Testis (tissue), 3 donors: ENCODE data around the gene TEX30. TPM values are rescaled to one million over a fixed set of nuclear protein-coding genes. Genes with fewer than 3 reads are reported as not detected.

Source experiments
- DNase-seq: peaks from one replicate; pipeline ENCODE4 v3.0.0-alpha.2; 2019
- H3K27ac ChIP-seq, 2 donors: fragments of 200-600 bp; sonication (generic); one replicate each; pipeline ENCODE4 v1.5.1; 2019
- H3K27me3 ChIP-seq: fragments of 200-600 bp; sonication (generic); one replicate; pipeline ENCODE4 v1.5.1; 2019
- H3K36me3 ChIP-seq: fragments of 200-600 bp; sonication (generic); one replicate; pipeline ENCODE4 v1.5.1; 2017; ENCODE audit warnings: low read depth; ENCODE audit errors: missing control alignments
- H3K4me1 ChIP-seq: fragments of 200-600 bp; sonication (generic); one replicate; pipeline ENCODE4 v1.5.1; 2019
- H3K4me3 ChIP-seq, 2 donors: fragments of 200-600 bp; sonication (generic); one replicate each; pipeline ENCODE4 v1.5.1; 2017 to 2019
- H3K9me3 ChIP-seq: fragments of 200-600 bp; sonication (generic); one replicate; pipeline ENCODE4 v1.5.1; 2017
- POLR2A ChIP-seq: fragments of 450-650 bp; IDR thresholded peaks from one replicate; pipeline ENCODE4 v1.6.1; 2017; ENCODE audit warnings: antibody characterized with exemption, mild to moderate bottlenecking, moderate library complexity
- WGBS, 2 donors: methylation state at CpG; one replicate each; pipeline ENCODE4 v1.1.5; 2018; 5-methylcytosine and 5-hydroxymethylcytosine counted together
- intact Hi-C: fragments of 100-400 bp; cut with DNase I; formaldehyde crosslinking; loops from one replicate; pipeline ENCODE4 v1.15.1; 2023; ENCODE audit warnings: low total_unique reads
- polyA plus RNA-seq: library from polyadenylated mRNA; stranded (reverse); fragments of 350-450 nt; fragmentation: Illumina TruSeq; extraction: RNeasy Lipid Tissue Mini Kit (QIAGEN cat#74804); gene quantifications from one replicate; pipeline ENCODE4 v1.2.3, GENCODE V29; 2014; ENCODE audit warnings: low read depth, low replicate concordance; ENCODE audit not compliant: insufficient read depth
- total RNA-seq, 2 donors: library from RNA; depleted of rRNA; stranded (reverse); fragments of >200 nt; gene quantifications; one replicate each; pipeline ENCODE4 v1.2.3, GENCODE V29; 2016
- TF ChIP-seq, protein P1 (sequence below), 3 experiments: fragments of 450-650 bp in 2 of 3; fragments of 200-600 bp in 1 of 3; sonication (generic) in 1 of 3; IDR thresholded peaks; one replicate each; pipeline ENCODE4 v1.5.1; 2016 to 2019; ENCODE audit warnings: antibody characterized with exemption in 3 of 3, mild to moderate bottlenecking in 2 of 3, moderate library complexity in 1 of 3

The TEX30 gene
- total and polyA plus RNA-seq, 3 donors from 2014 or later, result 80.1 to 241 (median 123) TPM

DNA sequence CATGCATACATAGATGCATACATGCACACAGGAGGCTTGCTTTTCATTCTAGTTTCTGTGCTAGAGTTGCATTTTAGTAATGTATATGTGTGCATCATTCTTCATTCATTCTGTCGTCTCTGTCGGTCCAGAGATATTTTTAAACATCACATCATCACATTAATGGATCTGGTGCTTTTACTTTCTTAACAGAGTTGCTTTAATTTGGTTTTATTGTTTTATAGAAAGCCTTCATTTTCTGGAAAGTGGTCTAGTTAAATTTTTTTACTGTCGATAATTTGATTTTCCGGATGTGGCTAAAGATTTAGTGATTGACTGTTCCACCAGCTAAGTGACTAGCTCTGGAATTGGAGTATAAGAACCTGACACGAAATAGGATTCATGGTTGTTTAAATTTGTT lies 42.2 kb upstream of the TEX30 start:
- no peak overlapping the region for H3K4me3 ChIP-seq
- intact Hi-C loops, result no loop called here
- no peaks in the 10 kb centered on the region for H3K27me3 ChIP-seq
- no peaks in the 10 kb centered on the region for H3K4me1 ChIP-seq
- H3K27ac ChIP-seq, result no peak overlapping the region
- TF ChIP-seq POLR2A, result no peak
- WGBS, 2 donors, result 89 to 93% methylated on average over 5 of the region's 5 CpGs
- DNase-seq, result no peak
- H3K36me3 ChIP-seq, result no peaks in the 10 kb centered on the region
- no peaks in the 10 kb centered on the region for H3K9me3 ChIP-seq

DNA sequence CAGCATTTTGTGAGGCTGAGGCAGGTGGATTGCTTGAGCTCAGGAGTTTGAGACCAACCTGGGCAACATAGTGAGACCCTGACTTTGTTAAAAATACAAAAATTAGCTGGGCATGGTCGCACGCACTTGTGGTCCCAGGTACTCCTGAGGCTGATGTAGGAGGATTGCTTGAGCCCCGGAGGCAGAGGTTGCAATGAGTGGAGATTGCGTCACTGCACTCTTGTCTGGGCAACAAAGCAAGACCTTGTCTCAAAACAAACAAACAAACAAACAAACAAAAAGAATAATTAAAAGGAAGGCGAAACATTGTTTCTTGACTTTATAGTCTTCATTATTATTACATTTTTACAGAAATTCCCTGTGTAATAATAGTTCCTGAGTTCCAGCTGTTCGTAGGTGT lies 41.2 kb upstream of the TEX30 start:
- DNase-seq, result no peak
- Histone ChIP-seq H3K27me3 (no peaks in the 10 kb centered on the region), H3K4me3 (no peak overlapping the region), H3K36me3 (no peaks in the 10 kb centered on the region), H3K9me3 (no peaks in the 10 kb centered on the region), H3K27ac (no peak overlapping the region), H3K4me1 (no peaks in the 10 kb centered on the region)
- TF ChIP-seq POLR2A, result no peak
- TF ChIP-seq, protein P1, sequence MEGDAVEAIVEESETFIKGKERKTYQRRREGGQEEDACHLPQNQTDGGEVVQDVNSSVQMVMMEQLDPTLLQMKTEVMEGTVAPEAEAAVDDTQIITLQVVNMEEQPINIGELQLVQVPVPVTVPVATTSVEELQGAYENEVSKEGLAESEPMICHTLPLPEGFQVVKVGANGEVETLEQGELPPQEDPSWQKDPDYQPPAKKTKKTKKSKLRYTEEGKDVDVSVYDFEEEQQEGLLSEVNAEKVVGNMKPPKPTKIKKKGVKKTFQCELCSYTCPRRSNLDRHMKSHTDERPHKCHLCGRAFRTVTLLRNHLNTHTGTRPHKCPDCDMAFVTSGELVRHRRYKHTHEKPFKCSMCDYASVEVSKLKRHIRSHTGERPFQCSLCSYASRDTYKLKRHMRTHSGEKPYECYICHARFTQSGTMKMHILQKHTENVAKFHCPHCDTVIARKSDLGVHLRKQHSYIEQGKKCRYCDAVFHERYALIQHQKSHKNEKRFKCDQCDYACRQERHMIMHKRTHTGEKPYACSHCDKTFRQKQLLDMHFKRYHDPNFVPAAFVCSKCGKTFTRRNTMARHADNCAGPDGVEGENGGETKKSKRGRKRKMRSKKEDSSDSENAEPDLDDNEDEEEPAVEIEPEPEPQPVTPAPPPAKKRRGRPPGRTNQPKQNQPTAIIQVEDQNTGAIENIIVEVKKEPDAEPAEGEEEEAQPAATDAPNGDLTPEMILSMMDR (IDR thresholded peaks at IDR 0.05), result no peak
- intact Hi-C loops, result no loop called here
- WGBS, 2 donors, result 78 to 89% methylated on average over 6 of the region's 6 CpGs

DNA sequence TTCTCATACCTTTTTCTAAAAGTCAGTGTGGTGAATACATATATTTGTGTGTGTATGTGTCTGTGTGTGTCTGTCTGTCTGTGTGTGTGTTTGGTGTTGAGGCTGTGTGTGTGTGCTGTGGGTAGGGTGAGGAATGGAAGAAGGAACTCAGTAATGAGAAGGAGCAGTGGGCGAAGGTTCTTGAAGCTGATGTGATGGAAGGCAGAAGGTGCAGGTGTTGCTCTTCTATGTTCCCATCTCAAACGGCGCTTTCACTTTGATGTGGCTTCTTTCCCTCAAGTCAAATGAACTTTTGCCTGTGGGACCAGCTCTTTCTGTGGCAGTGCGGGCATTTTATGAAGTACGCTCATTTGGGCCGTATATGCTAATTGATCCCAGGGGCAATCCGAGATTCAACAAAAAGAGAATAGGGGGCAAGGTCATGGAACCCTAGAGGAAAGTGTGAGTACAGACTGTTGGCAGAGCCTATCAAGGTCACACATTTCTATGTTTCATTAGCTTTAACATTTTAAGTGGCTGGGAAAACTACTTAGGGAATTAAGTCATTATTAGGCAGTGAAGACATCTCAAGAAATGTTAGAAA lies 40.5 kb upstream of the TEX30 start:
- no peak for DNase-seq
- Histone ChIP-seq H3K4me1 (no peaks in the 10 kb centered on the region), H3K9me3 (no peaks in the 10 kb centered on the region), H3K36me3 (no peaks in the 10 kb centered on the region), H3K27me3 (no peaks in the 10 kb centered on the region), H3K4me3 (no peak overlapping the region), H3K27ac (no peak overlapping the region)
- intact Hi-C loops, result no loop called here
- 59 to 70% methylated on average over 7 of the region's 7 CpGs for WGBS, 2 donors
- TF ChIP-seq, protein P1 (IDR thresholded peaks at IDR 0.05), result no peak

DNA sequence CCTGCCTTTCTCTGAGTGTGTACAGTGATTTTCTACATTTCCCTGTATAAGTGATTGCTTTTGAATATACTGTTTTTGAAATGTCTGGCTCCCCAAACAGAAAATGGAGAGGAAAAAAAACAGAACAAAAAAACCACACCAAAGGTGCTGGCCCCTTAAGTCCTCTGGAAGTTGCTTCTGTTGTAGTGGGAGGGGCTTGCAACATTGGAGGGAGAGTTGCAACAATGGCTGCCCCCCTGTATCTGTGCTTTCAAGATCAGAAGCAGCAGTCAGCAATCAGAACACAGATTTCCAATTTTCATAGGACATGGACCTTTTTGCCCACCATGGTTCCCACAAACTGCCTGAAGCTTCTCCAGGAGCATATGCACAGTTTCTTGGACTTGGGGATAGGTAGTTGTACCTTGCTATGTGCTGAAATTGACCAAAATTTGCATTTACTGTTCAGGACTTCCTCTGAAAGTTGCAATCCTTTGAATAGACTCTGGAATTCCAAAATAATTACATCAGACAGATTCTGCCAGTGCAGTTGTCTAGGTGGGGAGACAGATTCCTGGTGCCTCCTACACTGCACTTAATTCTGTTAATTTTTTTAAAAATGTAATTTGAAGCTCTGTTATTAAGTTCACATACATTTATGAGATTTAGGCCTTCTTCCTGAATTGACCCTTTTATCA lies 39.2 kb upstream of the TEX30 start:
- H3K4me1 ChIP-seq, result no peaks in the 10 kb centered on the region
- no peak overlapping the region for H3K27ac ChIP-seq
- no peaks in the 10 kb centered on the region for H3K27me3 ChIP-seq
- DNase-seq, result no peak
- H3K36me3 ChIP-seq, result no peaks in the 10 kb centered on the region
- no peak for TF ChIP-seq POLR2A
- TF ChIP-seq, protein P1 (IDR thresholded peaks at IDR 0.05), result no peak
- intact Hi-C loops, result no loop called here
- H3K4me3 ChIP-seq, result no peak overlapping the region
- H3K9me3 ChIP-seq, result no peaks in the 10 kb centered on the region

DNA sequence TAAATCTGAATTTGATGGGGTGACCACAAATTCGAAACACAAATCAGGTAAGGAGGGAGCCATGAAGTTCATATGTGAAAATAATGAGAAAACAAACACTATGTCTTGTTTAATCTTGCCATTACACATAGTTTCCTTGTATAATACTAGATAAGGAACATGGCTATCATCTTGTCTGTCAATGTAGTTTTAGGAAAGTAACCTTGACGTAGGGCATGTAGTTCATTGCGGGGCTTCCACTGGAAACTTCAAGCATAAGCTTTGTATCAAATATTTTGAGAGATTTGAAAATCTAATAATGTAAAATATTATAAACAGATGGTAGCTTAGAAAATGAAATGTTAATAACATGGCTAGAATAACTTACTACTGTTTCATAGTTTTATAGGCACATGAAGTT lies 34.1 kb upstream of the TEX30 start:
- Histone ChIP-seq H3K4me1 (no peaks in the 10 kb centered on the region), H3K27ac (no peak overlapping the region), H3K4me3 (no peak overlapping the region), H3K9me3 (no peaks in the 10 kb centered on the region), H3K36me3 (no peaks in the 10 kb centered on the region), H3K27me3 (no peaks in the 10 kb centered on the region)
- intact Hi-C loops, result no loop called here
- TF ChIP-seq POLR2A, result no peak
- TF ChIP-seq, protein P1 (IDR thresholded peaks at IDR 0.05), result no peak
- 93 to 94% methylated on average over 3 of the region's 3 CpGs for WGBS, 2 donors
- DNase-seq, result no peak
